CD4-positive, alpha-beta T cell (primary cell): Measurements from ENCODE around the gene SMAD6. TPM values are rescaled to one million over a fixed set of nuclear protein-coding genes. Genes with fewer than 3 reads are reported as not detected.

Experiments used
- ATAC-seq: fragments of 200-7000 bp; cut with Tn5 transposase; one replicate; pipeline ENCODE4 v1.10.0; 2022; ENCODE audit warnings: mild to moderate bottlenecking; ENCODE audit not compliant: poor library complexity
- CTCF ChIA-PET: fragments of 350-600 bp; sonication (Branson Sonifier 250); formaldehyde crosslinking; loops from one replicate; lab custom pipeline; 2021; ENCODE audit warnings: antibody characterized with exemption, inconsistent platforms; lab: Charles Lee
- POLR2A ChIA-PET: fragments of 350-600 bp; sonication (Branson Sonifier 250); formaldehyde crosslinking; loops from one replicate; lab custom pipeline; 2021; ENCODE audit warnings: antibody characterized with exemption, inconsistent platforms; lab: Charles Lee
- DNase-seq, 14 experiments: peaks; one replicate each; pipeline ENCODE4 v3.0.0-alpha.2; 2013 to 2020; ENCODE audit warnings: mixed read lengths in 2 of 14
- H3K27ac ChIP-seq, 2 donors: one replicate each; pipeline versions ENCODE4 v1.5.1 to v1.7.0; 2013; ENCODE audit warnings: low read length in 2 of 2, low read depth in 1 of 2, mild to moderate bottlenecking in 1 of 2
- H3K27me3 ChIP-seq, 2 experiments: 1 replicate in 1 of 2; 2 replicates in 1 of 2; pipeline versions ENCODE4 v1.6.1 to v1.7.0; 2013; ENCODE audit warnings: low read length in 2 of 2, control low read depth in 1 of 2, mild to moderate bottlenecking in 1 of 2, moderate library complexity in 1 of 2; ENCODE audit not compliant: insufficient read depth in 2 of 2, control insufficient read depth in 1 of 2
- H3K36me3 ChIP-seq: one replicate; pipeline ENCODE4 v1.6.1; 2013; ENCODE audit warnings: low read length, control low read depth; ENCODE audit not compliant: insufficient read depth
- H3K4me1 ChIP-seq: one replicate; pipeline ENCODE4 v1.6.1; 2013; ENCODE audit warnings: low read length, control low read depth; ENCODE audit not compliant: insufficient read depth
- H3K4me3 ChIP-seq: one replicate; pipeline ENCODE4 v1.5.1; 2013; ENCODE audit warnings: mild to moderate bottlenecking, low read length, moderate library complexity
- H3K9me3 ChIP-seq, 2 experiments: 1 replicate in 1 of 2; 2 replicates in 1 of 2; pipeline versions ENCODE4 v1.6.1 to v1.7.0; 2013; ENCODE audit warnings: low read length in 2 of 2, mild to moderate bottlenecking in 2 of 2, control low read depth in 1 of 2, moderate library complexity in 1 of 2; ENCODE audit not compliant: control insufficient read depth in 1 of 2, insufficient read depth in 1 of 2
- H3K27ac Mint-ChIP-seq: one replicate; pipeline ENCODE4 v1.8.0; 2020; ENCODE audit warnings: mixed read lengths
- H3K27me3 Mint-ChIP-seq: one replicate; pipeline ENCODE4 v1.8.0; 2021; ENCODE audit warnings: mixed read lengths
- H3K36me3 Mint-ChIP-seq: one replicate; pipeline ENCODE4 v1.8.0; 2021; ENCODE audit warnings: low read depth, mixed read lengths
- H3K4me1 Mint-ChIP-seq: one replicate; pipeline ENCODE4 v1.8.0; 2021; ENCODE audit warnings: low read depth, mixed read lengths
- H3K4me3 Mint-ChIP-seq: one replicate; pipeline ENCODE4 v1.8.0; 2020; ENCODE audit warnings: mild to moderate bottlenecking, mixed read lengths
- H3K9me3 Mint-ChIP-seq: one replicate; pipeline ENCODE4 v1.8.0; 2020; ENCODE audit warnings: mixed read lengths
- intact Hi-C, 2 experiments: fragments of 100-400 bp; cut with DNase I in 1 of 2; cut with micrococcal nuclease in 1 of 2; formaldehyde crosslinking; loops; one replicate each; pipeline versions ENCODE4 v1.15.1 to v1.9.0; 2023 to 2025; cut with DNase I, micrococcal nuclease
- total RNA-seq, 174 experiments: library from RNA in 2 of 174; stranded (reverse) in 2 of 174; gene quantifications; one replicate each; pipeline ENCODE4 v1.2.3 and lab custom pipeline; 2021 to 2026
- TF ChIP-seq, protein P1 (sequence below): fragments of 200-600 bp; IDR thresholded peaks from one replicate; pipeline ENCODE4 v1.8.0; 2022; ENCODE audit warnings: antibody characterized with exemption, mild to moderate bottlenecking

Gene SMAD6
- total RNA-seq, 2 experiments from 2014 or later = 0.59 to 0.69 TPM

GRCh38 chr15:66761726-66762595 lies 59.9 kb downstream of the SMAD6 start:
- intact Hi-C loops = no loop called here
- CTCF ChIA-PET = no interaction called here
- no peaks in the 10 kb centered on the region for H3K4me1 ChIP-seq

GRCh38 chr15:66763186-66764071 lies 61.4 kb downstream of the SMAD6 start:
- no peaks in the 10 kb centered on the region for H3K36me3 Mint-ChIP-seq
- Histone ChIP-seq H3K4me3 (no peak overlapping the region), H3K27me3 (peaks cover 23 to 28% of the 10 kb centered on the region in 2 experiments), H3K27ac (no peak overlapping the region), H3K36me3 (no peaks in the 10 kb centered on the region), H3K4me1 (no peaks in the 10 kb centered on the region), H3K9me3 (no peaks in the 10 kb centered on the region)
- no peak for ATAC-seq
- no peak overlapping the region for H3K4me3 Mint-ChIP-seq
- DNase-seq = no peak
- H3K4me1 Mint-ChIP-seq = no peaks in the 10 kb centered on the region
- ChIA-PET POLR2A (no interaction called here), CTCF (no interaction called here)
- TF ChIP-seq, protein P1, sequence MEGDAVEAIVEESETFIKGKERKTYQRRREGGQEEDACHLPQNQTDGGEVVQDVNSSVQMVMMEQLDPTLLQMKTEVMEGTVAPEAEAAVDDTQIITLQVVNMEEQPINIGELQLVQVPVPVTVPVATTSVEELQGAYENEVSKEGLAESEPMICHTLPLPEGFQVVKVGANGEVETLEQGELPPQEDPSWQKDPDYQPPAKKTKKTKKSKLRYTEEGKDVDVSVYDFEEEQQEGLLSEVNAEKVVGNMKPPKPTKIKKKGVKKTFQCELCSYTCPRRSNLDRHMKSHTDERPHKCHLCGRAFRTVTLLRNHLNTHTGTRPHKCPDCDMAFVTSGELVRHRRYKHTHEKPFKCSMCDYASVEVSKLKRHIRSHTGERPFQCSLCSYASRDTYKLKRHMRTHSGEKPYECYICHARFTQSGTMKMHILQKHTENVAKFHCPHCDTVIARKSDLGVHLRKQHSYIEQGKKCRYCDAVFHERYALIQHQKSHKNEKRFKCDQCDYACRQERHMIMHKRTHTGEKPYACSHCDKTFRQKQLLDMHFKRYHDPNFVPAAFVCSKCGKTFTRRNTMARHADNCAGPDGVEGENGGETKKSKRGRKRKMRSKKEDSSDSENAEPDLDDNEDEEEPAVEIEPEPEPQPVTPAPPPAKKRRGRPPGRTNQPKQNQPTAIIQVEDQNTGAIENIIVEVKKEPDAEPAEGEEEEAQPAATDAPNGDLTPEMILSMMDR = no peak
- peaks cover 61% of the 10 kb centered on the region for H3K27me3 Mint-ChIP-seq
- intact Hi-C loops = no loop called here
- no peaks in the 10 kb centered on the region for H3K9me3 Mint-ChIP-seq
- H3K27ac Mint-ChIP-seq = no peak overlapping the region

More at GRCh38 chr15:66761726-66762595, 59.9 kb downstream of the SMAD6 start:
- Histone ChIP-seq H3K27ac (no peak overlapping the region), H3K9me3 (peaks cover 0 to 8% of the 10 kb centered on the region in 2 experiments), H3K36me3 (no peaks in the 10 kb centered on the region), H3K27me3 (peaks cover 23 to 33% of the 10 kb centered on the region in 2 experiments), H3K4me3 (no peak overlapping the region)
- H3K27me3 Mint-ChIP-seq = peaks cover 56% of the 10 kb centered on the region
- no peak for ATAC-seq
- TF ChIP-seq, protein P1 = no peak
- no peaks in the 10 kb centered on the region for H3K4me1 Mint-ChIP-seq
- POLR2A ChIA-PET = no interaction called here
- H3K9me3 Mint-ChIP-seq = no peaks in the 10 kb centered on the region
- no peaks in the 10 kb centered on the region for H3K36me3 Mint-ChIP-seq
- no peak overlapping the region for H3K27ac Mint-ChIP-seq
- no peak for DNase-seq
- no peak overlapping the region for H3K4me3 Mint-ChIP-seq

- no peaks in the 10 kb centered on the region for H3K36me3 Mint-ChIP-seq
- ChIA-PET CTCF (no interaction called here), POLR2A (no interaction called here)
- H3K4me3 ChIP-seq = no peak overlapping the region
- TF ChIP-seq, protein P1 = no peak
- H3K27ac ChIP-seq = no peak overlapping the region
- no peak for ATAC-seq
- H3K27ac Mint-ChIP-seq = no peak overlapping the region
- H3K4me1 ChIP-seq = no peaks in the 10 kb centered on the region
- peaks cover 23 to 28% of the 10 kb centered on the region in 2 experiments for H3K27me3 ChIP-seq
- no peak overlapping the region for H3K4me3 Mint-ChIP-seq
- no peaks in the 10 kb centered on the region for H3K9me3 Mint-ChIP-seq
- no peaks in the 10 kb centered on the region for H3K4me1 Mint-ChIP-seq
- intact Hi-C loops = no loop called here
- no peaks in the 10 kb centered on the region for H3K9me3 ChIP-seq
- no peaks in the 10 kb centered on the region for H3K36me3 ChIP-seq
- DNase-seq = no peak
- peaks cover 61% of the 10 kb centered on the region for H3K27me3 Mint-ChIP-seq
Observed at GRCh38 chr15:66764072-66764786, 62.2 kb downstream of the SMAD6 start.
